Suprapubic skin (tissue), 4 donors: ENCODE measurements around the gene METTL9. TPM values are rescaled to one million over a fixed set of nuclear protein-coding genes. Genes with fewer than 3 reads are reported as not detected.
"Not testable (repeated sequence)": the region's sequence is repeated elsewhere in the genome, so short reads cannot be mapped to it uniquely, and the experiment has no call there.

Experiments
- DNase-seq, 2 donors: peaks; one replicate each; pipeline ENCODE4 v3.0.0-alpha.2; 2019; ENCODE audit warnings: low spot score in 2 of 2
- H3K27ac ChIP-seq: fragments of 200-600 bp; sonication (generic); one replicate; pipeline ENCODE4 v1.5.1; 2019
- H3K27me3 ChIP-seq: fragments of 200-600 bp; sonication (generic); one replicate; pipeline ENCODE4 v1.5.1; 2019
- H3K36me3 ChIP-seq: fragments of 200-600 bp; sonication (generic); one replicate; pipeline ENCODE4 v1.5.1; 2019
- H3K4me1 ChIP-seq: fragments of 200-600 bp; sonication (generic); one replicate; pipeline ENCODE4 v1.5.1; 2019
- H3K4me3 ChIP-seq: fragments of 200-600 bp; sonication (generic); one replicate; pipeline ENCODE4 v1.5.1; 2019; ENCODE audit warnings: mild to moderate bottlenecking
- H3K9me3 ChIP-seq: fragments of 200-600 bp; sonication (generic); one replicate; pipeline ENCODE4 v1.5.1; 2019
- CTCF ChIP-seq, 2 donors: fragments of 200-600 bp in 1 of 2; fragments of 450-650 bp in 1 of 2; sonication (generic) in 1 of 2; IDR thresholded peaks; one replicate each; pipeline ENCODE4 v1.5.1; 2016 to 2019; ENCODE audit warnings: antibody characterized with exemption in 2 of 2, mild to moderate bottlenecking in 1 of 2, moderate library complexity in 1 of 2
- EP300 ChIP-seq: sonication (generic); formaldehyde crosslinking; IDR thresholded peaks from one replicate; pipeline ENCODE4 v1.6.1; 2017; ENCODE audit warnings: antibody characterized with exemption
- POLR2A ChIP-seq, 2 donors: fragments of 450-650 bp; IDR thresholded peaks; one replicate each; pipeline ENCODE4 v1.6.1; 2017; ENCODE audit warnings: antibody characterized with exemption in 2 of 2, mild to moderate bottlenecking in 2 of 2, moderate library complexity in 2 of 2
- POLR2AphosphoS5 ChIP-seq, 3 donors: sonication (generic); formaldehyde crosslinking; IDR thresholded peaks; one replicate each; pipeline ENCODE4 v1.6.1; 2017; ENCODE audit warnings: antibody characterized with exemption in 3 of 3
- WGBS: methylation state at CpG from one replicate; pipeline ENCODE4 v1.1.5; 2018; 5-methylcytosine and 5-hydroxymethylcytosine counted together
- total RNA-seq, 4 donors: library from RNA; depleted of rRNA; stranded (reverse); fragments of >200 nt; gene quantifications; one replicate each; pipeline ENCODE4 v1.1.0, GENCODE V29; 2016

Gene METTL9
- total RNA-seq, 4 donors from 2014 or later, result 76.3 to 105 (median 85.7) TPM

- Histone ChIP-seq H3K27ac (peak overlapping the region; percentile 66), H3K27me3 (no peaks in the 10 kb centered on the region), H3K4me1 (peaks cover 29% of the 10 kb centered on the region), H3K9me3 (no peaks in the 10 kb centered on the region), H3K36me3 (peaks cover 11% of the 10 kb centered on the region), H3K4me3 (no peak overlapping the region)
- WGBS, result 46% methylated on average over 6 of the region's 6 CpGs
- peak in 1 of 3 donors; percentile 17 for TF ChIP-seq POLR2AphosphoS5 (IDR thresholded peaks at IDR 0.05)
- TF ChIP-seq CTCF (IDR thresholded peaks at IDR 0.05), result no peak
- DNase-seq, result peak in 1 of 2 donors; percentile 79
These were observed 27.4 kb downstream of the METTL9 start for GRCh38 chr16:21626659-21627277.

GRCh38 chr16:21628121-21628726 lies 28.8 kb downstream of the METTL9 start:
- Histone ChIP-seq H3K9me3 (no peaks in the 10 kb centered on the region), H3K36me3 (peaks cover 11% of the 10 kb centered on the region), H3K4me1 (peaks cover 36% of the 10 kb centered on the region), H3K4me3 (no peak overlapping the region), H3K27ac (no peak overlapping the region), H3K27me3 (no peaks in the 10 kb centered on the region)
- TF ChIP-seq POLR2A (IDR thresholded peaks at IDR 0.05), result no peak
- no peak for TF ChIP-seq EP300
- DNase-seq, result no peak
- 97% methylated on average over 5 of the region's 5 CpGs for WGBS

GRCh38 chr16:21628772-21629171 lies 29.4 kb downstream of the METTL9 start:
- no peak overlapping the region for H3K27ac ChIP-seq
- no peaks in the 10 kb centered on the region for H3K27me3 ChIP-seq
- peaks cover 36% of the 10 kb centered on the region for H3K4me1 ChIP-seq
- WGBS, result 73% methylated on average over 5 of the region's 5 CpGs
- H3K9me3 ChIP-seq, result no peaks in the 10 kb centered on the region
- DNase-seq, result no peak
- TF ChIP-seq CTCF (IDR thresholded peaks at IDR 0.05), result no peak
- no peak for TF ChIP-seq EP300
- TF ChIP-seq POLR2AphosphoS5 (IDR thresholded peaks at IDR 0.05), result no peak
- no peak for TF ChIP-seq POLR2A (IDR thresholded peaks at IDR 0.05)
- peaks cover 11% of the 10 kb centered on the region for H3K36me3 ChIP-seq
- H3K4me3 ChIP-seq, result no peak overlapping the region

GRCh38 chr16:21629616-21630539 lies 30.5 kb downstream of the METTL9 start:
- H3K27ac ChIP-seq, result peak overlapping the region; percentile 68
- not testable (repeated sequence) for H3K9me3 ChIP-seq, H3K27me3 ChIP-seq, H3K36me3 ChIP-seq, H3K4me3 ChIP-seq, DNase-seq
- H3K4me1 ChIP-seq, result peaks cover 36% of the 10 kb centered on the region
- 98% methylated on average over 25 of the region's 37 CpGs for WGBS

- H3K4me3 ChIP-seq, H3K27me3 ChIP-seq, DNase-seq, H3K9me3 ChIP-seq, H3K36me3 ChIP-seq: not testable (repeated sequence)
- peaks cover 36% of the 10 kb centered on the region for H3K4me1 ChIP-seq
- H3K27ac ChIP-seq, result peak overlapping the region; percentile 68
- WGBS, result 63% methylated on average over 6 of the region's 6 CpGs
These were observed 31.5 kb downstream of the METTL9 start for GRCh38 chr16:21630866-21631265.

- not testable (repeated sequence) for DNase-seq, H3K4me3 ChIP-seq, H3K9me3 ChIP-seq, H3K27me3 ChIP-seq, H3K36me3 ChIP-seq
- Histone ChIP-seq H3K4me1 (peaks cover 34% of the 10 kb centered on the region), H3K27ac (peak overlapping the region; percentile 68)
- 68% methylated on average over 8 of the region's 8 CpGs for WGBS
These were observed 32.0 kb downstream of the METTL9 start for GRCh38 chr16:21631376-21631775.

GRCh38 chr16:21631951-21632575 lies 32.7 kb downstream of the METTL9 start:
- H3K36me3 ChIP-seq, DNase-seq, H3K9me3 ChIP-seq, H3K4me3 ChIP-seq, H3K27me3 ChIP-seq: not testable (repeated sequence)
- Histone ChIP-seq H3K4me1 (peaks cover 29% of the 10 kb centered on the region), H3K27ac (peak overlapping the region; percentile 68)
- WGBS, result 79% methylated on average over 5 of the region's 5 CpGs
